Ectodermal cell (in vitro differentiated cells): ENCODE measurements around the gene TBX4.

Source experiments
- H3K27ac ChIP-seq: 2 replicates; pipeline ENCODE4 v1.7.0; 2013; ENCODE audit warnings: mild to moderate bottlenecking, low read depth, low read length; ENCODE audit not compliant: insufficient read depth, poor library complexity, severe bottlenecking
- H3K27me3 ChIP-seq: 2 replicates; pipeline ENCODE4 v1.7.0; 2013; ENCODE audit warnings: mild to moderate bottlenecking, low read length; ENCODE audit not compliant: insufficient read depth, control insufficient read depth, poor library complexity, severe bottlenecking
- H3K36me3 ChIP-seq: one replicate; pipeline ENCODE4 v1.7.0; 2013; ENCODE audit warnings: low read length; ENCODE audit not compliant: control insufficient read depth, insufficient read depth
- H3K4me1 ChIP-seq: one replicate; pipeline ENCODE4 v1.7.0; 2013; ENCODE audit warnings: low read length; ENCODE audit not compliant: control insufficient read depth, insufficient read depth
- H3K4me3 ChIP-seq: 2 replicates; pipeline ENCODE4 v1.7.0; 2013; ENCODE audit warnings: low read depth, low read length, control low read depth; ENCODE audit not compliant: insufficient read depth
- H3K9me3 ChIP-seq: 2 replicates; pipeline ENCODE4 v1.7.0; 2013; ENCODE audit warnings: mild to moderate bottlenecking, low read length, moderate library complexity; ENCODE audit not compliant: control insufficient read depth
- WGBS, 2 experiments: methylation state at CpG; one replicate each; pipeline ENCODE4 v1.1.7; 2013; ENCODE audit warnings: missing lambda C conversion rate in 2 of 2; 5-methylcytosine and 5-hydroxymethylcytosine counted together

The TBX4 gene

DNA sequence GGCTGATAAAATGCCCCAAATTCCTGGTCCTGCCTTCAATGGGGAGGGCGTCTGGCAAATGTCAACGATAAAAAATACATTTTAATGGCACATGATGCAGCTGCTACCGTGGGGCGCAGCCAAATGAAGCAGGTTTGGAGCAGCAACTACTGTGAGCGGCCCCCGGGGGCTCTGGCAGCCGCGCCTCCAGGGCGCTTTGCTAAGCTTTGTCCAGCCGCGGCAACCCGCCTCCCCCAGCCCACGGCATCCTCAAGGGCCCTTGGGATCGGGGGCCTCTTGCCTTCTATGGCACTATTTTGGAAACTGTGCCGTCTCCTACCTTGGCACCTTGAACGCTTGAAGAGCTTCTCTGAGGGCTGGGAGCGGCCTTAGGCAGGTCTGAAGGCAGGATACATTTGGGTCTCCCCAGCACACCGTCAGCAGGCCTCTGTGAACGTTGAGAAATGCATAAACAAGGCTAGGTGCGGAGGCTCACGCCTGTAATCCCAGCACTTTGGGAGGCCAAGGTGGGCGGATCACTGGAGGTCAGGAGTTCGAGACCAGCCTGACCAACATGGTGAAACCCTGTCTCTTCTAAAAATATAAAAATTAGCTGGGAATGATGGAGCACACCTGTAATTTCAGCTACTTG is 25.1 kb downstream of the TBX4 start:
- Histone ChIP-seq H3K36me3 (no peaks in the 10 kb centered on the region), H3K4me3 (no peak overlapping the region), H3K27ac (no peak overlapping the region), H3K9me3 (no peaks in the 10 kb centered on the region), H3K4me1 (no peaks in the 10 kb centered on the region), H3K27me3 (peaks cover 4% of the 10 kb centered on the region)
- 71 to 73% methylated on average over 23 of the region's 23 CpGs for WGBS, 2 experiments

DNA sequence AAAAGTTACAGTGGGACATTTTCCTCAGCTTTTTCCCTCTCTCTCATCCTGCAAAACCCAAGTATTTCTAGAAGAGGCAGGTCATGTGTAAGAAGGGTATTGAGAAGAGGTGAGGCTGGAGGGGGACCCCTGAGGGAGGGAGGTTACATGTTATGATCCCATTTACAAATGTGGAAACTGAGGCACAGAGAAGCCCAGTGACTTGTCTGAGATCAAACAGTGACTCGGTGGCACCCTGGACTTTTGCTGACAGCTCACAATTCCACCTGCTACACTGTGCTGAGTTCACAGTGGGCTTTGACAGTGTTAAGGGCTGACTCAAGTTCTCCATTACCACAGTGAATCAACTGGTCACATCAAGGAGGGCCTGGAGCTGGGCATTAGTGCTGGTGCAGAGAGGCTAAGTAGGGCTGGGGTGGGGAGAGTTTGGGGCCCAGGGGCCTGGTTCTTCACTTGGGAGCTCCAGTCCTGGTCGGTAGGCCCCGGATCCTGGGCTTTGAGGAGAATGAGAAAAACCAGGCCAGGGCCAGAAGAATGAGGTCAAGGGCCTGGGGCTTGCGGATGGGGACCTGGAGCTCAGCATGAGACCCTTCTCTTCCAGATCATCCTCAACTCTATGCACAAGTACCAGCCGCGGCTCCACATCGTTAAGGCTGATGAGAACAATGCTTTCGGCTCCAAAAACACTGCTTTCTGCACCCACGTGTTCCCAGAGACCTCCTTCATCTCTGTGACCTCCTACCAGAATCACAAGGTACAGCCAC is 26.0 kb downstream of the TBX4 start:
- peaks cover 4% of the 10 kb centered on the region for H3K27me3 ChIP-seq
- H3K4me1 ChIP-seq, result no peaks in the 10 kb centered on the region

DNA sequence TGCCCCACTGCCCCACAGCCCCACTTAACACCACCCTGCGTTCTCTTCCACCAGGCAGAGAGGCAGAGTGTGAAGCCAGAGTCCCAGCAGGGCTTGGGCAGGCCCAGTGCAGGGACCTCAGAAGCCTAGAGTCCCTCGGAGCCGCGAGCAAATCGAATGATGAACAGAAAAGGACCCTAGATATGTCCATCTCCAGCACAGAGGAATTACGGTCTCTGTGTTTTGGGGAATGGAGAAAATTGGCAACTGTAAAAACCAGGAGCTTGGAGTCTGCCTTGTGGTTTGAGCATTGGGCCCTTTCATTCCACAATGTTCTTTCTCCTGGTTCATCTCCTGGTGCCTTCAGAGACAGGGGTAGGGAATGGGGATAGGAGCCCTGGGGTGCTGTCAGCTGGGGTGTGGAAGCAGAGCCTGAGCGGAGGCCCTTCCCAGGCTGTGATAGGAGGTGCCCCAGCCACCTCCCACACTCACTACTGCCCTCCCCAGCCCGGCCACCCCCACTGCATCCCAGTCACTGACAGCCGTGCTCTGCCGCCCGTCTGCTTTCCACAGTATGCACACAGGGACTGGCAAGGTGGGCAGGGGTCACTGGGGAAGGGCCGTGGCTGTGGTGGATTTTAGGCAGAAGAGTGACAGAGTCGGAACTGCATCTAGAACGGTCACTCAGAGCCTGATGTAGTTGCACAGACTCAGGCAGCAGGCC is 26.7 kb downstream of the TBX4 start:
- WGBS, 2 experiments, result 90 to 91% methylated on average over 14 of the region's 14 CpGs
- peaks cover 2% of the 10 kb centered on the region for H3K27me3 ChIP-seq
- no peak overlapping the region for H3K4me3 ChIP-seq
- no peaks in the 10 kb centered on the region for H3K9me3 ChIP-seq
- H3K27ac ChIP-seq, result no peak overlapping the region
- H3K36me3 ChIP-seq, result no peaks in the 10 kb centered on the region
- H3K4me1 ChIP-seq, result no peaks in the 10 kb centered on the region

More for the DNA sequence above, 26.0 kb downstream of the TBX4 start:
- WGBS, 2 experiments, result 91 to 93% methylated on average over 9 of the region's 9 CpGs
- Histone ChIP-seq H3K4me3 (no peak overlapping the region), H3K9me3 (no peaks in the 10 kb centered on the region), H3K27ac (no peak overlapping the region), H3K36me3 (no peaks in the 10 kb centered on the region)

DNA sequence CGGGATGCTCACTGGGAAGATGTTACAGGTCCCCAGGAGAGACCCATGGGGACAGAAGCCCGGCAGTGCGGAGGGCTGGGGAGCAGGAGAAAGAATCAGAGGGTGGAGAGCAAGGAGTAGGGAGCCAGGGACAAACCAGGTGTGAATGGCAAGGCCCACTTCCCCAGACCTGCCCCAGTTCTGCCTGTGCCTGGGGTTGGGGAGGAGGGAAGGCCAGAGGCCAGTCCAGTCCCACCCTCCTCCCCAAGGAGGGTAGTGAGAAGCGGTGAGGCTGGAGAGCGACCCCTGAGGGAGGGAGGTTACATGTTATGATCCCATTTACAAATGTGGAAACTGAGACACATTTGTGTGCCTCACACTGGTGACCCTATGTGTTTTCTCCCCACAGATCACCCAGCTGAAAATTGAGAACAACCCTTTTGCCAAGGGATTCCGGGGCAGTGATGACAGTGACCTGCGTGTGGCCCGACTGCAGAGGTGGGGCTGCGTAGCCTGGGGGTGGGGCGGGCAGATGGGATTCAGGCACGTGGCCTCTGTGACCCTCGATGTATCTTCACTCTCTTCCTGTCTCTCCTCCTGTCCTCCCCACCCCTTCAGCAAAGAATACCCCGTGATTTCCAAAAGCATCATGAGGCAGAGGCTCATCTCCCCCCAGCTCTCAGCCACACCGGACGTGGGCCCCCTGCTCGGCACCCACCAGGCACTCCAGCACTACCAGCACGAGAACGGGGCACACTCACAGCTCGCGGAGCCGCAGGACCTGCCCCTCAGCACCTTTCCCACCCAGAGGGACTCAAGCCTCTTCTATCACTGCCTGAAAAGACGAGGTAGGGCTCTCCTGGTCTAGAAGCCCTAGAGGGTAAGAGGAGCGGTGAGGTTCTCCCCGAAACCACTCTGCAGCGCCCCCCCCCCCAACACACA is 27.5 kb downstream of the TBX4 start:
- Histone ChIP-seq H3K27me3 (no peaks in the 10 kb centered on the region), H3K27ac (no peak overlapping the region), H3K4me3 (no peak overlapping the region), H3K36me3 (no peaks in the 10 kb centered on the region), H3K4me1 (no peaks in the 10 kb centered on the region), H3K9me3 (no peaks in the 10 kb centered on the region)
- 89 to 92% methylated on average over 25 of the region's 25 CpGs for WGBS, 2 experiments

DNA sequence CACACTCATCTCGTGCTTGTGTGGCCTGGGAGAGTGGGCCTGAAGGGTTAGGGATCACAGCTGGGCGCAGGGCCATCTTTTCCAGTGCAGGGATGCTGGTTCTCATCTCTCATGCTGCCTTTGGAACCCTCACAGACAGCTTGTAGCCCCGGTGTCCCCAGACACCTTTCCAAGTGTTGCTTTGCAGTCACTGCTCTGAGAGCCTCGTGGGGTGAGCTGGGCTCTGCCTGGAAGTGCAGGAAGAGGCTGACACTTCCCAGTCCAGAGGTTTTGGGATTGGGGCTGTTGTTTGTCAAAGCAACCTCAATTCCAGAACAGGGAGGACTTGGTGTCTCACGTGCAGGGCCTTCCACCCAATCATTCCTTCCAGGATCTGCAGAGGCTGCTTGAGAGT is 28.2 kb downstream of the TBX4 start:
- Histone ChIP-seq H3K27ac (no peak overlapping the region), H3K36me3 (no peaks in the 10 kb centered on the region), H3K4me1 (no peaks in the 10 kb centered on the region), H3K4me3 (no peak overlapping the region), H3K9me3 (no peaks in the 10 kb centered on the region), H3K27me3 (no peaks in the 10 kb centered on the region)
- 89 to 92% methylated on average over 4 to 5 of the region's 5 CpGs for WGBS, 2 experiments

DNA sequence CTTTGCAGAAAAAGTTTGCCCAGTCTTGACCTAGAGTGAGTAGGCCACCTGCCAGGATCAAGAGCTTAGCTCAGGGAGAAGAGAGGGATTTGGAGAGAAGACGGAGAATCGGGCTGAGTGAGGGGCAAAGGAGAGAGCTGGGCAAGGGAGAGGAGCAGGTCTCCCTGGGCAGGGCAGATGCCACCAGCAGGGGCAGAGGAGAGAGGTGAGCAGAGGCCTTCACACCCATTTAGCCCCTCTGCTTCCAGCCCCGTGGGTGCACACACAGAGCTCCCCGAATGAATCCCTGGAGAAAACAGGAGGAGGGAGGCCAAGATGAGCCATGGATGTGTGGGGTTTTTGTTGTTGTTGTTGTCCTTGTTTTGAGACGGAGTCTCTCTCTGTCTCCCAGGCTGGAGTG is 29.2 kb downstream of the TBX4 start:
- H3K4me1 ChIP-seq, result peaks cover 5% of the 10 kb centered on the region
- no peaks in the 10 kb centered on the region for H3K36me3 ChIP-seq
- H3K4me3 ChIP-seq, result no peak overlapping the region
- no peak overlapping the region for H3K27ac ChIP-seq
- no peaks in the 10 kb centered on the region for H3K27me3 ChIP-seq
- no peaks in the 10 kb centered on the region for H3K9me3 ChIP-seq
- 90 to 93% methylated on average over 5 of the region's 5 CpGs for WGBS, 2 experiments

DNA sequence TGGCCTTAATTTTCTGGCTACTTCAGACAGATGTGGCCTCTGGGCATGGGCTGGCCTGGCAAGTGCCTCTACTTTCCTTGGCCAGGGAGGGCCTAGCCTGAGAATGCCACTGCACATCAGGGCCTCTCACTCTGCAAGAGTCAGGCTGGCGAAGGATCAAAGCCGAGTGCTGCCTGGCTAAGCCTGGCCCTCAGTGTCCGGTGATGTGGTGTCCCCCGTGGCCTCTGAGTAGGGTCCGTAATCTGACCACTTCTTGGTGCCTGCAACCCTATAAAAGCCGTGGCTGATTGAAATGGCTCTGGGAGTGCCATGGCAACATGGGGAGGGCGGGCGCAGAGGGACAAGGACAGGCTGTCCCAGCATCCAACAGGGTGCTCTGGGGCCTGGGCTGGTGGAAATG is 30.2 kb downstream of the TBX4 start:
- Histone ChIP-seq H3K27ac (no peak overlapping the region), H3K36me3 (no peaks in the 10 kb centered on the region), H3K4me3 (no peak overlapping the region), H3K4me1 (peaks cover 13% of the 10 kb centered on the region), H3K9me3 (no peaks in the 10 kb centered on the region), H3K27me3 (no peaks in the 10 kb centered on the region)
- 92 to 96% methylated on average over 8 of the region's 8 CpGs for WGBS, 2 experiments

DNA sequence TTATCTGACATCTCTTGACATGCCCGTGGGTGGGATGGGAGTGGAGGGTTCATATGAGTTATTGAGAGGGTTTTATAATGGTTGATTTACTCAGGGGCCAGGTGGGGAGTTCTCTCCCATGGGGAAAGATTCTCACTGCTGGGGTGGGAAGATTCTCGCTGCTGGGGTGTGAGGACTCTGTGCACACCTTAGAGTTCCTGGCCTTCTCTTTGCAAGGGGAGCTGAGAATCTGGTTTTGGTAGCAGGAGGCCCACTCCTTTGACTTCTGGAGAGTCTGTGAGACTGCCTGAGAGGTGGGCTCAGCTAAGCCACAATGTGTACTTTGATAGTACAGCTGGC is 31.5 kb downstream of the TBX4 start:
- no peaks in the 10 kb centered on the region for H3K27me3 ChIP-seq
- H3K4me1 ChIP-seq, result peaks cover 13% of the 10 kb centered on the region
- H3K4me3 ChIP-seq, result no peak overlapping the region
- no peak overlapping the region for H3K27ac ChIP-seq
- no peaks in the 10 kb centered on the region for H3K36me3 ChIP-seq
- no peaks in the 10 kb centered on the region for H3K9me3 ChIP-seq
- WGBS, 2 experiments, result 85 to 88% methylated on average over 2 of the region's 2 CpGs

DNA sequence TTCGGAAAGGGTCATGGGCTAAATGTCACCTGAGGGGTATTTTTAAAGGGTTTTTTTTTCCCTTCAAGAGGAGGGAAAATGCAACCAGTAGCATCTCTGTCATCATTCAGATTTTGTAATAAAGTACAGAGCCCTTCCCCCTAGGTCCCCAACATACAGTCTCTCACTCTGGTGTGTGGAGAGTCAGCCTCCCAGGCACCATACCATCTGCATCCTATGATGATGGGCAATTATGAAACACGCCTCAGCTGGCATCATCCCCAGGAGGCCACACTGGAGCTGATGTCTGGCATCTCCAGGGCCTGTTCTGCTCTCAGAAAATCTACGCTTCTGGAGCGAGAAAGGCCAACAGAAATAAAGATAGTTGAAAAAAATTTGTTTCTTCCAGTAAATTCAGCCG is 32.0 kb downstream of the TBX4 start:
- no peaks in the 10 kb centered on the region for H3K9me3 ChIP-seq
- H3K36me3 ChIP-seq, result no peaks in the 10 kb centered on the region
- H3K4me1 ChIP-seq, result peaks cover 13% of the 10 kb centered on the region
- no peak overlapping the region for H3K4me3 ChIP-seq
- 94 to 97% methylated on average over 5 of the region's 5 CpGs for WGBS, 2 experiments
- no peak overlapping the region for H3K27ac ChIP-seq
- no peaks in the 10 kb centered on the region for H3K27me3 ChIP-seq
